Measurements from ENCODE around the gene ABHD12.
A peak's percentile ranks its signal among the peaks of the same experiment; 100 is the strongest.

Gene ABHD12

DNA sequence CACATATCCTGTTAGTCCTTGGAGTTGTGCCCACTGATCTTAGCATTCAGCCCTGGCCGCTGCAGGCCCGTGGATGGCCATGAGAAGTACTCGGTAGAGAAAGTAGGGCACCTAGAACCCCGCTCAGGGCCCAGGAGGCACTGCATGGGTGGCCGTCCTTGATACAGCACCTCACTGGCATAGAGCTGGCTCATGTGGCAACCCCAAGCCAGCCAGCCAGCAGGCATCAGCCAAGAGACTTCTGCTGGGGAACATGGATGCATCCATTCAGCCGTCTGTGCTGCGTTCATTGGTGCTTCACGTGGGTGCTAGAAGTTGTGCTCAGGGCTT is 132.2 kb downstream of the ABHD12 start:
- Histone ChIP-seq H2BK15ac (ENCODE audit: low read depth, poor library complexity, severe bottlenecking) (no peak overlapping the region), H3K23ac (ENCODE audit: low read length in 2 of 2) (no peak overlapping the region), H3K9ac (ENCODE audit: low read length) (no peak overlapping the region), H3K36me3 (ENCODE audit: control insufficient read depth in 1 of 2, insufficient read depth in 2 of 2, low read depth in 1 of 2, low read length in 2 of 2) (peaks cover 34 to 41% of the 10 kb centered on the region in 2 experiments), H3K79me1 (replicated peaks; ENCODE audit: low read length, poor library complexity, severe bottlenecking) (no peaks in the 10 kb centered on the region), H3K18ac (ENCODE audit: low read depth in 1 of 2, low read length in 2 of 2) (no peak overlapping the region), H4K91ac (ENCODE audit: low read length) (no peak overlapping the region), H3K4me3 (ENCODE audit: insufficient read depth in 1 of 2, low read depth in 1 of 2, low read length in 2 of 2) (no peak overlapping the region), H3K4me2 (ENCODE audit: low read length, poor library complexity, severe bottlenecking) (no peak overlapping the region), H3K27me3 (ENCODE audit: control insufficient read depth in 1 of 2, insufficient read depth in 1 of 2, low read length in 2 of 2) (no peaks in the 10 kb centered on the region), H3K4ac (ENCODE audit: low read depth in 1 of 2, low read length in 2 of 2) (no peak overlapping the region), H3K14ac (ENCODE audit: low read length in 2 of 2) (no peak overlapping the region), H2BK5ac (ENCODE audit: low read depth, low read length, poor library complexity, severe bottlenecking) (no peak overlapping the region), H3K4me1 (ENCODE audit: control insufficient read depth, insufficient read depth, low read depth, low read length) (peaks cover 28% of the 10 kb centered on the region), H3K9me3 (ENCODE audit: control insufficient read depth, low read length) (no peaks in the 10 kb centered on the region), H2BK120ac (ENCODE audit: low read depth, low read length) (no peak overlapping the region), H3K27ac (ENCODE audit: low read length, poor library complexity, severe bottlenecking) (peak overlapping the region; percentile 37), H2AFZ (ENCODE audit: low read depth, low read length) (no peak overlapping the region), H4K8ac (ENCODE audit: low read length) (no peak overlapping the region), H2AK5ac (ENCODE audit: low read length, severe bottlenecking) (no peak overlapping the region), H2BK12ac (ENCODE audit: low read length in 2 of 2) (no peak overlapping the region)
- no peak for DNase-seq
- WGBS, result 90% methylated on average over 8 of the region's 8 CpGs

DNA sequence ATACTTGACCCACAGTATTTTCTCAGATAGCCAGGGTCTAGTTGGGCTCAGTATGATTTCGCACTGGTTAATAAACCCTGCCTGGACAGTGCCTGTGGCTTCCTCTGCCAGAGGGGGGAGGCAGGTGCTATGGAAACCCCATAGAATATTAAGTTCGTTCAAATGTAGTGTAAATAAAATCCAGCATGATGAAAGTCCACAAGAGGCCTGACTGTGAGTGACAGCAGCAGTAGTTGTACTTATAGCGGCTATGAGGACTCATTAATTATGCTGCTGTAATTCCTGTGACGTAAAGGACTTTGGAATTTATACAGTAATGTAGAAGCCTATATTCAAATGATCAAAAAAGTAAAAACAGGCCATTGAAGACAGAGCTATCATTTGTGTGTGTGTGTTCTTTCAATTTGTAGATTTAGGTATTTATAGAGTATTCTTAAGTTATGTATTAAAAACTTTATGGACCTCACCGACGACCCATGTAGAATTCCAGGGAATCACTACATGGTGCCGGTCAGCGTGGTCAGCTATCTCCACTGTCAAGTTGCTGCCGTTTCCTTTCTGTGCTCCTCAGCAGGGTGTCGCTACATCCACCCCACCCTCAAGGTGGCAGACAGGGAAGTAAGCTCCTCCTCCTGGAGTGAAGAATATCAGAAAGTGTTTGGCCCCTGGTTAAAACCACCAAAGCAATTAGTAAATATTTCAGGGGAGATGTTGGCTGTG is 132.7 kb downstream of the ABHD12 start:
- Histone ChIP-seq H4K91ac (ENCODE audit: low read length) (no peak overlapping the region), H3K14ac (ENCODE audit: low read length in 2 of 2) (no peak overlapping the region), H3K23ac (ENCODE audit: low read length in 2 of 2) (no peak overlapping the region), H2BK5ac (ENCODE audit: low read depth, low read length, poor library complexity, severe bottlenecking) (no peak overlapping the region), H2AFZ (ENCODE audit: low read depth, low read length) (no peak overlapping the region), H4K8ac (ENCODE audit: low read length) (no peak overlapping the region), H2BK120ac (ENCODE audit: low read depth, low read length) (no peak overlapping the region), H3K9ac (ENCODE audit: low read length) (no peak overlapping the region), H3K4ac (ENCODE audit: low read depth in 1 of 2, low read length in 2 of 2) (no peak overlapping the region), H2AK5ac (ENCODE audit: low read length, severe bottlenecking) (no peak overlapping the region), H2BK12ac (ENCODE audit: low read length in 2 of 2) (no peak overlapping the region), H3K79me1 (replicated peaks; ENCODE audit: low read length, poor library complexity, severe bottlenecking) (no peaks in the 10 kb centered on the region), H3K18ac (ENCODE audit: low read depth in 1 of 2, low read length in 2 of 2) (no peak overlapping the region), H3K4me3 (ENCODE audit: insufficient read depth in 1 of 2, low read depth in 1 of 2, low read length in 2 of 2) (no peak overlapping the region), H3K27me3 (ENCODE audit: control insufficient read depth in 1 of 2, insufficient read depth in 1 of 2, low read length in 2 of 2) (no peaks in the 10 kb centered on the region), H2BK15ac (ENCODE audit: low read depth, poor library complexity, severe bottlenecking) (no peak overlapping the region), H3K27ac (ENCODE audit: low read length, poor library complexity, severe bottlenecking) (peak overlapping the region; percentile 37), H3K4me2 (ENCODE audit: low read length, poor library complexity, severe bottlenecking) (no peak overlapping the region), H3K9me3 (ENCODE audit: control insufficient read depth, low read length) (no peaks in the 10 kb centered on the region), H3K4me1 (ENCODE audit: control insufficient read depth, insufficient read depth, low read depth, low read length) (peaks cover 32% of the 10 kb centered on the region), H3K36me3 (ENCODE audit: control insufficient read depth in 1 of 2, insufficient read depth in 2 of 2, low read depth in 1 of 2, low read length in 2 of 2) (peaks cover 34 to 41% of the 10 kb centered on the region in 2 experiments)
- WGBS, result 96% methylated on average over 10 of the region's 10 CpGs
- DNase-seq, result no peak

DNA sequence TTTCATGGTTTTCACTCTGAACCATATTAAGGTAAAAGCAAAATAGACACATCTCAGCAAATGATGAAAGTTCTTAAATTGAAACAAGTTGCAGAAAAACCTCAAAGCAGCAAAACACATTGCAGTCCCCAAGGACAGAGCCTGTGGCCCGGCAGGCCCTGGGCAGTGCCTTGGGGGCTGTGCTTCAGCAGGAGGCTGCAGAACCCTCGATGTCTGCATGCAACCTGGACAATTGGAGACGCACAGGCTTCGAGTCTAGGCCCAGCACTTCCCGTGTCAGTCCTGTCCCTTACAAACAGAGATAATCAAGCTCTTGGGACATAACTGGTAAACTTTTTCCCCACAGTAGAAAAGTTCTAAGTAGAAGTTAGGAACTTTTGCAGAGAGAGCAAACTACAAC is 133.5 kb downstream of the ABHD12 start:
- H3K79me1 ChIP-seq (replicated peaks; ENCODE audit: low read length, poor library complexity, severe bottlenecking), result no peaks in the 10 kb centered on the region
- no peak overlapping the region for H2AK5ac ChIP-seq (ENCODE audit: low read length, severe bottlenecking)
- H3K4me3 ChIP-seq (ENCODE audit: insufficient read depth in 1 of 2, low read depth in 1 of 2, low read length in 2 of 2), result no peak overlapping the region
- H3K27me3 ChIP-seq (ENCODE audit: control insufficient read depth in 1 of 2, insufficient read depth in 1 of 2, low read length in 2 of 2), result no peaks in the 10 kb centered on the region
- no peak overlapping the region for H2AFZ ChIP-seq (ENCODE audit: low read depth, low read length)
- WGBS, result 94% methylated on average over 3 of the region's 5 CpGs
- H2BK120ac ChIP-seq (ENCODE audit: low read depth, low read length), result no peak overlapping the region
- no peak overlapping the region for H3K9ac ChIP-seq (ENCODE audit: low read length)
- no peak overlapping the region for H2BK15ac ChIP-seq (ENCODE audit: low read depth, poor library complexity, severe bottlenecking)
- no peak overlapping the region for H3K23ac ChIP-seq (ENCODE audit: low read length in 2 of 2)
- H2BK5ac ChIP-seq (ENCODE audit: low read depth, low read length, poor library complexity, severe bottlenecking), result no peak overlapping the region
- H3K27ac ChIP-seq (ENCODE audit: low read length, poor library complexity, severe bottlenecking), result no peak overlapping the region
- peaks cover 39% of the 10 kb centered on the region for H3K4me1 ChIP-seq (ENCODE audit: control insufficient read depth, insufficient read depth, low read depth, low read length)
- no peak overlapping the region for H3K4ac ChIP-seq (ENCODE audit: low read depth in 1 of 2, low read length in 2 of 2)
- no peak overlapping the region for H3K18ac ChIP-seq (ENCODE audit: low read depth in 1 of 2, low read length in 2 of 2)
- H3K9me3 ChIP-seq (ENCODE audit: control insufficient read depth, low read length), result no peaks in the 10 kb centered on the region
- DNase-seq, result no peak
- peaks cover 33 to 47% of the 10 kb centered on the region in 2 experiments for H3K36me3 ChIP-seq (ENCODE audit: control insufficient read depth in 1 of 2, insufficient read depth in 2 of 2, low read depth in 1 of 2, low read length in 2 of 2)
- no peak overlapping the region for H2BK12ac ChIP-seq (ENCODE audit: low read length in 2 of 2)
- no peak overlapping the region for H4K8ac ChIP-seq (ENCODE audit: low read length)
- no peak overlapping the region for H4K91ac ChIP-seq (ENCODE audit: low read length)
- H3K14ac ChIP-seq (ENCODE audit: low read length in 2 of 2), result no peak overlapping the region
- no peak overlapping the region for H3K4me2 ChIP-seq (ENCODE audit: low read length, poor library complexity, severe bottlenecking)

DNA sequence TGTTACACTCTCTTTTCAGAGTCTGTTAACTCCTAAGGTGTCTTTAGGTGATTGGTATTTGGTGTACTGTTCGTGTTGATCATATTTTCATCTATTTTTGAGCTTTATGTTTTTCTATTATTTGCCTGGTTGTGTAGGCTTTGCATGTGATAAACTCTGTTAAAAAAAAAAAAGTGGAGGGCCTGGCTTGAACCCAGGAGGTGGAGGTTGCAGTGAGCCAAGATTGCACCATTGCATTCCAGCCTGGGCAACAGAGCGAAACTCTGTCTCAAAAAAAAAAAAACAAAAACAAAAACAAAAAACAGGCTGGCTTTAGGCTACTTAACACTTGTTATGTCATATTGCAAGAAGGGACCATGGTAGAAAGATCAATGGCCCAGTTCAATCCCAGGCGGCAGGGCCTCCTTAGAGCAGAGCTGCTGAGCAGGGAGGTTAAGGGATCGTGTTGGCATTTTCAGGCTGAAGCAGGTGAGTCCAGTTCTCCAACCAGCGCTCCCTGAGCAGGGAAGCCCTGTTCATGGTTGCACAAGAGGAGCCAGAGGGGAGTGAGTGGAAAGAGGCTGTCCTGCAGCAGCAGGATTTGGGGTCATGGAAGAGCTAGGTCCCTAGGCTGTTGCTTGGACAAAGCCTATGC is 134.3 kb downstream of the ABHD12 start:
- no peak for DNase-seq
- H2BK5ac ChIP-seq (ENCODE audit: low read depth, low read length, poor library complexity, severe bottlenecking), result no peak overlapping the region
- H3K79me1 ChIP-seq (replicated peaks; ENCODE audit: low read length, poor library complexity, severe bottlenecking), result no peaks in the 10 kb centered on the region
- no peak overlapping the region for H3K18ac ChIP-seq (ENCODE audit: low read depth in 1 of 2, low read length in 2 of 2)
- H3K27me3 ChIP-seq (ENCODE audit: control insufficient read depth in 1 of 2, insufficient read depth in 1 of 2, low read length in 2 of 2), result no peaks in the 10 kb centered on the region
- H3K4me2 ChIP-seq (ENCODE audit: low read length, poor library complexity, severe bottlenecking), result no peak overlapping the region
- H2BK120ac ChIP-seq (ENCODE audit: low read depth, low read length), result no peak overlapping the region
- no peak overlapping the region for H2BK12ac ChIP-seq (ENCODE audit: low read length in 2 of 2)
- no peak overlapping the region for H3K23ac ChIP-seq (ENCODE audit: low read length in 2 of 2)
- H3K4ac ChIP-seq (ENCODE audit: low read depth in 1 of 2, low read length in 2 of 2), result no peak overlapping the region
- H3K27ac ChIP-seq (ENCODE audit: low read length, poor library complexity, severe bottlenecking), result peak overlapping the region; percentile 50
- H4K8ac ChIP-seq (ENCODE audit: low read length), result no peak overlapping the region
- H3K36me3 ChIP-seq (ENCODE audit: control insufficient read depth in 1 of 2, insufficient read depth in 2 of 2, low read depth in 1 of 2, low read length in 2 of 2), result peaks cover 26 to 47% of the 10 kb centered on the region in 2 experiments
- peaks cover 44% of the 10 kb centered on the region for H3K4me1 ChIP-seq (ENCODE audit: control insufficient read depth, insufficient read depth, low read depth, low read length)
- no peak overlapping the region for H3K14ac ChIP-seq (ENCODE audit: low read length in 2 of 2)
- H3K9ac ChIP-seq (ENCODE audit: low read length), result peak overlapping the region; percentile 47
- H3K4me3 ChIP-seq (ENCODE audit: insufficient read depth in 1 of 2, low read depth in 1 of 2, low read length in 2 of 2), result no peak overlapping the region
- no peak overlapping the region for H2AK5ac ChIP-seq (ENCODE audit: low read length, severe bottlenecking)
- WGBS, result 98% methylated on average over 4 of the region's 5 CpGs
- no peak overlapping the region for H2BK15ac ChIP-seq (ENCODE audit: low read depth, poor library complexity, severe bottlenecking)
- H2AFZ ChIP-seq (ENCODE audit: low read depth, low read length), result no peak overlapping the region
- no peaks in the 10 kb centered on the region for H3K9me3 ChIP-seq (ENCODE audit: control insufficient read depth, low read length)
- no peak overlapping the region for H4K91ac ChIP-seq (ENCODE audit: low read length)

All from mesenchymal stem cell (in vitro differentiated cells and primary cell).